ENCODE results near the gene AHSP.

DNA sequence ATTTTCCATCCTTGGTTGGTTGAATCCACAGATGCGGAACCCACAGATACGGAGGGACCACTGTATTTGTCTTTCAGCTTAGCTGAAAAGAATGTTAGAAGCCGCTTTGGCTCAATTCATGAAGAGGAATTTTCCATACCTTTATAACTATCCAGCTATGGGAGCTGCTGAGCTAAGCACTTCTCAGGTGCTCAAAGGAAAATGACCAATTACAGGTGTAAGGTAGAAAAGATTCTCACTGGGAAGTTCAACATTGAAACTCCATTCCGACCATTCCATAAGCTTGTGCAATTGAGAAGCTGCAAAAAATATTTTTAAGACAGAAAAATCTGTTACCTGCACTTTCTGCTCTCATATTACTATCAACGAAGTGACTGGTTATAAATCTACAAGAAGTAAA lies 2.7 kb downstream of the AHSP start:
- no peak for TF ChIP-seq POLR2AphosphoS5 (IDR thresholded peaks at IDR 0.05; ENCODE audit: low read depth, low read length)
- no peak for TF ChIP-seq POLR2A (IDR thresholded peaks at IDR 0.05; ENCODE audit: low read depth, low read length)
- TF ChIP-seq TAF1 (IDR thresholded peaks at IDR 0.05; ENCODE audit: borderline replicate concordance, low read depth, low read length), result no peak
